GM21381 (cell line): ENCODE data around the gene CHAMP1.
"Not testable (repeated sequence)": the region's sequence is repeated elsewhere in the genome, so short reads cannot be mapped to it uniquely, and the experiment has no call there.

Experiments used
- ATAC-seq: cut with Tn5 transposase; IDR thresholded peaks from one replicate; pipeline ENCODE4 v1.9.1; 2021; ENCODE audit warnings: mild to moderate bottlenecking, moderate library complexity; ENCODE audit not compliant: unreplicated experiment

The CHAMP1 gene

DNA sequence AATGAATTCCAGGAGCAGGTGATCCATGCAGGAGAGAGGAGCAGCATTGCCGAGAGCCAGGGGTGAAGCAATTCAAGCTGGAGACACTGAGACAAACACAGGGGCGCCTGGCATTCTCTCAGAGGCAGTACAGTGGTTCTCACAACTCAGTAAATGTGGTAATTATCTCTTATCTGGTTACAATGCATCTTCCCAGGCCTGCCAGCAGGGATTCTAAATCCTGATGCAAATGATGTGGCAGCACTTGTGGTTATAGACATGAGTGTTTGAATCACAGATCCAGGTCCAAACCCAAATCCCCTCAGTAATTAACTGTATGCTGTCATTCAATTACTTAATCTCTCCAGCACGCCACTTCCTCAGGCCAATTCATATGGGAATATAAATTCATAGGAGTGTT, 19.6 kb downstream of the CHAMP1 start:
- not testable (repeated sequence) for ATAC-seq

DNA sequence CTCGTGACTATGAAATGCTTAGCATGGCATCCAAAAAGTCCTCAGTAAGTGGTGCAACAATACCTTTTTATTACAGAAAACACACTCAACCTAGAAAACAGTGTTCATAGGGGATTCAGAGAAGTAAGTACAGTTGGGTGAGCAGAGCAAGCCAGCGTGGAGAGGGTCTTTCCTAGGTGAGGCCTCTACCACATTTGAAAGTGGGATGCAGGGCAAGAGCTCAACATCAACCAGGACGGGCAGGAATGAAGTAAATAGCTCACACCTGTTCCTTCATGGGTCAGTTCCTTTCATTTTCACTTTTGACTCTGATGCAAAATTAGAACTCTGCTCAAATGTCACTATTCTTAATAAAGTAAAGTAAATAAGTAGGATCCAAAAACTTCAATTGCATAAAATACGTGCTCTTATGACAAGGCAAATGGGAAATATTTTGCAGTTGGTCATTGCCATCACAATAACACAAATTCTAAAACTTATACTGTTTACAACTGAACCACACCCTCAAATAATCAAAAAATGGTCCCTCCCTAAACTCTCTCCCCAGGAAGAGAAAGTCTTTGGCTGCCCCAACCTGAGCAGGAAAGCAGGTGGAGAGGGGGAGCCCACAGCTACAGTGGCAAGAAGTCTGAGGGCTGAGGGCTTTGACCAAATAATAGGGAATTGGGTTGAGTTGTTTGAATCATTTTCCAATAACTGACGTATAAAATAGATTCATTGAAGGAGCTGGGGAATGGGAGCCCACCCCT, 20.2 kb downstream of the CHAMP1 start:
- ATAC-seq, result no peak

DNA sequence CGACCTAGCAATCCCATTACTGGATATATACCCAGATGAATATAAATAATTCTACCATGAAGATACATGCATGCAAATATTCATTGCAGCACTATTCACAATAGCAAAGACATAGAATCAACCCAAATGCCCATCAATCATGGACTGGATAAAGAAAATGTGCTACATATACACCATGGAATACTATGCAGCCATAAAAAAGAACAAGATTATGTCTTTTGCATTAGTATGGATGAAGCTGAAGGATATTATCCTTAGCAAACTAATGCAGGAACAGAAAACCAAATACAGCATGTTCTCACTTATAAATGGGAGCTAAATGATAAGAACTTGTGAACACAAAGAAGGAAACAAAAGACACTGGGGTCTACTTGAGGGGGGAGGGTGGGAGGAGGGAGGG, 22.2 kb downstream of the CHAMP1 start:
- ATAC-seq, result not testable (repeated sequence)

DNA sequence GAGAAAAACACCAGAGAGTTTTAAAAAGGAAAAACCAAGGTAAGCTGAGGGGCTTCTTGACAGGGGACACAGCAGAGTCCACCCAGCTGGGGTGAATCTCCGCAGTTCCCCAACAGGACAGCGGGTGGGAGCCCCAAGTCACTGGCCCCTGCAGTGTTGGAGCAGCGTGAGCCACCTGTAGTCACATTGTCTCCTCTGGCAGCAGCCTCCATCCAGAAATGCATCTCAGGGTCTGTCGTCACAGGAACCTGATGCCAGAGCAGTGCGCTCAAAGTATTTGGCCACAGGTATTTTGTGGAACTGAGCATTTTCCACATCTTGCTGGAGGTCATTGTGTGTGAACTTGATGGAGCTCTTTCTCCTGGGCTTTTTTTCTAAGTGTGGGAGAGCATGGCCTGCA, 24.7 kb downstream of the CHAMP1 start:
- ATAC-seq, result no peak

DNA sequence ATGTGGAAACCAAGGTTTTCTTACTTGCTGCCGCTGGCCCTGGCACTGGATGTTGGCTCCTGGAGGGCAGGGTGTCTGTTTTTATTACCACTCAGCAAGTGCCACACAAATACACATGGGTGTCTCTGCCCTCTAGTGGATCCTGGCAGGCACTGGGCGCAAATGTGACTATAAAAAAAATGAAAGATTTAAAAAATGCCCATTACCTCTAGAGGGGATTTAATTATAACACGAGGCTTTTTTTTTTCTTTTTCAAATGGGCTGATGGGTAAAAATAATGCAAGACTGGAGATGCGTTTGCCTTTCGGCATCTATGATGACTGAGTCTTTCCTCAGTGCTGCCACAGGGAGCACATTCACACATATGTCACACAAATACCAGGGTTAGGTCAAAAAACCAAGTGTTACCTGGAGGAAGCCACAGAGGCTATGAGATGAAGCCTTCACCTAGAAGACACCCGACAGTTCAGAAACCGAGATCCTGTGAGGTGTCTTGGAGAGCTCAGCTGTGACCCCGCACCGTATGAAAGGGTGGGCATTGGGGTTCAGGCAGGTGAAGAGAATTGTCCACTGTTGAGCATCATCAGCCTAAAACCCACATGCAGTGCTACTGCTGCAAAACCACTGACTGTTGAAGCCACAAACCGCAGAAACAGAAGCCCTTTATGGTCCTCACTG, 25.7 kb downstream of the CHAMP1 start:
- ATAC-seq, result peak; percentile 60

DNA sequence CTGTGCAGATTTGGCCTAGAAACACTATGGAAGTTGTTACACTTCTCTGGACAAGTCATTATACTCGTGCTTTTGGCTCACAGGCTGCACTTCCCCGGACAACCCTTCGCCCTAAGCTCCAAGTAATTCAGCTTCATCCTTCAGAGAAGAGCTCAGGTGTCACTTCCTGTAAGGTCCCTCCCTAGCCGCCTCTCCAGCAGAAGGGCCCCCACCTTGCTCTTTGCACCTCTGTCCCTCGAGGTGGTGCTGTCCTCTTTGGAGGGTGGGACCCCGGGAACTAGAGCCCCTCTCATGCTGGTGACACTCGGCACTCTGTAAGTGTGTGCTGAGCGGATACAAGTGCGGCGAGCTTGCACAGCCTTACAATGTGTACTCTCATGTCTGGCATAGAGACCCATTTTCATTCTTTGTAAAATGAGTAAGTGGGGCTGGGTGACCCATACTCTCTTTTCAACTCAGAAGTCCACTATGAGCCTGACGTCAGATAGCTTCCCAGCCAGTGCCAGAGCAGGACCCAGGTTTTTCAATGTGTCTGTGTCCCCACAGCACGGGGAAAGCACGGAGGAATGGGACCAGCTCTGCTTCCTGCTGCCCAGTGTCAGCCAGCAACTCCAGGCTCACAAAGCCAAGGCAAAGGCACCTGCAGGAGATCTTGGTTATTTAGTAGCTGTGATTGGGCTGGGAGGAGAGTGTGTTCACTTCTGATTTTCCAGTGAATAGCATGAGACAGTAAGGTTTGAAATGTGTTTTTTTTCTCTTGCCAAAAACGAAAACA, 26.9 kb downstream of the CHAMP1 start:
- ATAC-seq, result no peak

DNA sequence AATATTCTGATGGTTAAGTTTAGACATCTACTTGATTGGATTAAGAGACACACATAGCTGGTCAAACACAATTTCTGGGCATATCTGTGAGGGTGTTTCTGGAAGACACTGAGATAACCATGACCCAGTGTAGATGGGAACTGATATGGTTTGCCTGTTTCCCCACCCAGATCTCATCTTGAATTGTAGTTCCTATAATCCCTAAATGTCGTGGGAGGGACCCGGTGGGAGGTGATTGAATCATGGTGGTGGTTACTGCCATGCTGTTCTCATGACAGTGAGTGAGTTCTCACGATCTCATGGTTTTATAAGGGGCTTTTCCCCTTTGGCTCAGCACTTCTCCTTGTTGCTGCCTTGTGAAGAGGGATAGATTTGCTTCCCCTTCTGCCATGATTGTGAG, 33.0 kb downstream of the CHAMP1 start:
- not testable (repeated sequence) for ATAC-seq

DNA sequence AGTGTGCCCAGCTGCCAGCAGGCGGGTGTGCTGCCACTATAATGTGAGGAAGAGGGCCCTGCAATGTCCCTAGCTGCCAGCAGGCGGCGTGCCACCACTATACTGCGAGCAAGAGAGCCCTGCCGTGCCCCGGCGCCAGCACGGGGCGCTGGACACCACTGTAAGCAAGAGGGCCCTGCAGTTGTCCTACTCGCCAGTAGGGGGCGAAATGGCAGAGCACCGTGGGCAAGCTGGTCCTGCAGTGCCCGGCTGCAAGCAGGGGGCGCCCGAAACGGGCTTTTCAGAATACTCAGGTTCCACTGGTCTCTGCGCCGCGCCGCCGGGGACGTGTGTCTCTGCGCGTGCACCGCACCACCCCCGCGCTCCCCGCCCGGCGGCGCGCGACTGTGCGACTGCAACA, 38.5 kb downstream of the CHAMP1 start:
- ATAC-seq, result not testable (repeated sequence)

DNA sequence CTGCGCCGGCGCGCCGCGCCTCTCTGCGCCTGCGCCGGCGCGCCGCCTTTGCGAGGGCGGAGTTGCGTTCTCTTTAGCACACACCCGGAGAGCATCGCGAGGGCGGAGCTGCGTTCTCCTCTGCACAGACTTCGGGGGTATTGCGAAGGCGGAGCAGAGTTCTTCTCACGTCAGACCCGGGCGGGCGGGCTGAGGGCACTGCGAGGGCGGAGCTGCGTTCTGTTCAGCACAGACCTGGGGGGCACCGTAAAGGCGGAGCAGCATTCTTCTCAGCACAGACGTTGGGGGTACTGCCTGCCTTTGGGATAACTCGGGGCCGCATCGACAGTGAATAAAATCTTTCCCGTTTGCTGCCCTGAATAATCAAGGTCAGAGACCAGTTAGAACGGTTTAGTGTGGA, 39.1 kb downstream of the CHAMP1 start:
- ATAC-seq, result not testable (repeated sequence)
